HG03045 (cell line): Measurements from ENCODE around the gene EID2.

Source experiments
- ATAC-seq: cut with Tn5 transposase; IDR thresholded peaks from one replicate; pipeline ENCODE4 v1.9.1; 2021; ENCODE audit warnings: mild to moderate bottlenecking, moderate library complexity; ENCODE audit not compliant: unreplicated experiment

The EID2 gene

GRCh38 chr19:39539165-39539517 is 820 bp downstream of the EID2 start:
- ATAC-seq = no peak

- ATAC-seq = no peak
These were observed 6.2 kb downstream of the EID2 start for GRCh38 chr19:39533791-39534190.

GRCh38 chr19:39533003-39533512 is 6.9 kb downstream of the EID2 start:
- ATAC-seq = peak; percentile 4

GRCh38 chr19:39532233-39533002 is 7.5 kb downstream of the EID2 start, which contains the start of gene EID2B:
EID2B (minus strand) TSS chr19:39532852; CDS start chr19:39532802, 50 bp downstream.
- ATAC-seq = peak; percentile 83

GRCh38 chr19:39531834-39532232 is 8.1 kb downstream of the EID2 start:
- no peak for ATAC-seq

- ATAC-seq = no peak
These were observed 14.8 kb downstream of the EID2 start for GRCh38 chr19:39525205-39525604.

- no peak for ATAC-seq
These were observed 15.5 kb downstream of the EID2 start for GRCh38 chr19:39524495-39524894.

- ATAC-seq = no peak
These were observed 19.1 kb downstream of the EID2 start for GRCh38 chr19:39520541-39521484.

- no peak for ATAC-seq
These were observed 21.0 kb downstream of the EID2 start for GRCh38 chr19:39518975-39519374.

GRCh38 chr19:39518458-39518857 is 21.5 kb downstream of the EID2 start:
- ATAC-seq = no peak

GRCh38 chr19:39517432-39517831 is 22.5 kb downstream of the EID2 start:
- no peak for ATAC-seq

GRCh38 chr19:39516270-39516669 is 23.7 kb downstream of the EID2 start:
- no peak for ATAC-seq

GRCh38 chr19:39515551-39516191 is 24.3 kb downstream of the EID2 start:
- no peak for ATAC-seq

- no peak for ATAC-seq
These were observed 25.0 kb downstream of the EID2 start, which contains the start of gene SELENOV for GRCh38 chr19:39514840-39515550. SELENOV (plus strand) TSS chr19:39515139; CDS start chr19:39515213, 74 bp downstream.

- ATAC-seq = no peak
These were observed 27.0 kb downstream of the EID2 start for GRCh38 chr19:39512988-39513387.

- ATAC-seq = no peak
These were observed 30.7 kb downstream of the EID2 start for GRCh38 chr19:39509233-39509632.

GRCh38 chr19:39508629-39509028 is 31.3 kb downstream of the EID2 start:
- no peak for ATAC-seq

GRCh38 chr19:39507715-39508364 is 32.1 kb downstream of the EID2 start:
- no peak for ATAC-seq

- no peak for ATAC-seq
These were observed 32.8 kb downstream of the EID2 start for GRCh38 chr19:39506944-39507714.
